GM12878 (cell line): ENCODE results near the gene SIAH2. TPM values are rescaled to one million over a fixed set of nuclear protein-coding genes. Genes with fewer than 3 reads are reported as not detected.
A peak's percentile ranks its signal among the peaks of the same experiment; 100 is the strongest.

Experiments
- ATAC-seq: fragments of 200-7000 bp; cut with Tn5 transposase; 3 replicates; pipeline ENCODE4 v1.9.1; 2020; ENCODE audit warnings: mild to moderate bottlenecking, moderate library complexity
- BruUV-seq: library from RNA; stranded (reverse); fragments of 400-500 nt; replicated peaks from 2 replicates; lab custom pipeline; 2021; lab: Mats Ljungman, UMichigan
- CTCF ChIA-PET: fragments of 300-600 bp; sonication (Branson Sonifier 250); formaldehyde crosslinking; extraction: SDS; loops from one replicate; lab custom pipeline; 2021; ENCODE audit warnings: inconsistent platforms; lab: Yijun Ruan, JAX
- POLR2A ChIA-PET: fragments of 350-600 bp; formaldehyde crosslinking; extraction: SDS; loops from one replicate; lab custom pipeline; 2021; ENCODE audit warnings: inconsistent platforms; lab: Charles Lee
- RAD21 ChIA-PET: fragments of 300-600 bp; sonication (Branson Sonifier 250); formaldehyde crosslinking; loops from one replicate; lab custom pipeline; 2023; ENCODE audit warnings: antibody characterized with exemption; ENCODE audit not compliant: unreplicated experiment; lab: Charles Lee
- SMC1A ChIA-PET: fragments of 300-600 bp; sonication (Branson Sonifier 250); formaldehyde crosslinking; loops from one replicate; lab custom pipeline; 2023; ENCODE audit not compliant: unreplicated experiment, uncharacterized antibody; lab: Charles Lee
- DNase-seq: peaks from one replicate; pipeline ENCODE4 v3.0.0-alpha.2; 2011; ENCODE audit warnings: low read depth, low spot score
- FAIRE-seq: peaks from 3 replicates; lab custom pipeline; 2011; peaks lifted over from hg19 to GRCh38; lab: Jason Lieb, UNC
- H2AFZ ChIP-seq: 2 replicates; pipeline ENCODE4 v1.6.0; 2011; ENCODE audit warnings: low read depth, low read length, control low read depth; ENCODE audit not compliant: control insufficient read depth
- H3K27ac ChIP-seq: 2 replicates; pipeline ENCODE4 v1.5.1; 2011; ENCODE audit warnings: control low read depth; ENCODE audit not compliant: control insufficient read depth, insufficient read depth
- H3K27me3 ChIP-seq, 2 experiments: replicated peaks in 1 of 2; 2 replicates each; pipeline versions ENCODE4 v1.6.0 to v1.6.1; 2011; ENCODE audit warnings: low read length in 1 of 2; ENCODE audit not compliant: control insufficient read depth in 2 of 2, insufficient read depth in 2 of 2
- H3K36me3 ChIP-seq, 2 experiments: 2 replicates each; pipeline ENCODE4 v1.5.1; 2011; ENCODE audit warnings: low read length in 1 of 2; ENCODE audit not compliant: control insufficient read depth in 2 of 2, insufficient read depth in 2 of 2
- H3K4me1 ChIP-seq: 2 replicates; pipeline ENCODE4 v1.6.1; 2011; ENCODE audit warnings: mild to moderate bottlenecking, low read length, moderate library complexity, mixed read lengths; ENCODE audit not compliant: control insufficient read depth, insufficient read depth
- H3K4me2 ChIP-seq: 2 replicates; pipeline ENCODE4 v1.6.0; 2011; ENCODE audit warnings: control low read depth; ENCODE audit not compliant: control insufficient read depth, insufficient read depth
- H3K4me3 ChIP-seq: fragments of 200-600 bp; sonication (generic); 2 replicates; pipeline ENCODE4 v1.5.1; 2016
- H3K79me2 ChIP-seq: 2 replicates; pipeline ENCODE4 v1.6.0; 2011; ENCODE audit warnings: low read length; ENCODE audit not compliant: control insufficient read depth, insufficient read depth
- H3K9ac ChIP-seq: 2 replicates; pipeline ENCODE4 v1.8.0; 2011; ENCODE audit warnings: low read length, control low read depth, mixed read lengths; ENCODE audit not compliant: control insufficient read depth, insufficient read depth
- H3K9me3 ChIP-seq: replicated peaks from 3 replicates; pipeline ENCODE4 v1.5.1; 2011; ENCODE audit warnings: mild to moderate bottlenecking, low read length; ENCODE audit not compliant: control insufficient read depth, insufficient read depth
- H4K20me1 ChIP-seq: 2 replicates; pipeline ENCODE4 v1.6.0; 2011; ENCODE audit not compliant: control insufficient read depth, insufficient read depth
- BHLHE40 ChIP-seq, 2 experiments: fragments of 450-650 bp in 1 of 2; IDR thresholded peaks; 2 replicates each; pipeline ENCODE4 v1.6.1; 2011 to 2017; ENCODE audit warnings: low read depth in 2 of 2, borderline replicate concordance in 1 of 2, improper control_type of control experiment in 1 of 2, low read length in 1 of 2, mild to moderate bottlenecking in 1 of 2
- EGR1 ChIP-seq, 2 experiments: IDR thresholded peaks; 1 replicate in 1 of 2; 2 replicates in 1 of 2; pipeline ENCODE4 v1.6.1; 2011 to 2012; ENCODE audit warnings: low read depth in 2 of 2, low read length in 2 of 2, borderline replicate concordance in 1 of 2, mild to moderate bottlenecking in 1 of 2, moderate library complexity in 1 of 2
- ELK1 ChIP-seq: IDR thresholded peaks from 2 replicates; pipeline ENCODE4 v1.6.1; 2012; ENCODE audit warnings: low read depth, low read length, improper control_type of control experiment
- ESRRA ChIP-seq: IDR thresholded peaks from 2 replicates; pipeline ENCODE4 v1.6.1; 2012; ENCODE audit warnings: mild to moderate bottlenecking, low read length, improper control_type of control experiment
- LARP7 ChIP-seq: fragments of 450-650 bp; IDR thresholded peaks from 2 replicates; pipeline ENCODE4 v1.6.1; 2017; ENCODE audit warnings: mild to moderate bottlenecking
- MEF2A ChIP-seq: IDR thresholded peaks from 2 replicates; pipeline ENCODE4 v1.6.1; 2011; ENCODE audit warnings: low read depth, mild to moderate bottlenecking, low read length, moderate library complexity; ENCODE audit not compliant: insufficient read depth
- NFIC ChIP-seq: IDR thresholded peaks from 2 replicates; pipeline ENCODE4 v1.6.1; 2012; ENCODE audit warnings: low read depth, mild to moderate bottlenecking, inconsistent platforms, low read length, moderate library complexity
- POLR2AphosphoS5 ChIP-seq: IDR thresholded peaks from 2 replicates; pipeline ENCODE4 v1.6.1; 2011; ENCODE audit warnings: mild to moderate bottlenecking, low read length, inconsistent platforms
- RCOR1 ChIP-seq: conservative IDR thresholded peaks from 2 replicates; pipeline ENCODE4 v1.6.1; 2012; ENCODE audit warnings: low read depth, low read length, improper control_type of control experiment
- SIX5 ChIP-seq: IDR thresholded peaks from 2 replicates; pipeline ENCODE4 v1.6.1; 2011; ENCODE audit warnings: mild to moderate bottlenecking, low read depth, low read length, moderate library complexity; ENCODE audit not compliant: severe bottlenecking
- ZNF384 ChIP-seq: IDR thresholded peaks from 2 replicates; pipeline ENCODE4 v1.6.1; 2012; ENCODE audit warnings: low read depth, mild to moderate bottlenecking, low read length, improper control_type of control experiment, borderline replicate concordance
- WGBS: methylation state at CpG from one replicate; pipeline ENCODE4 v1.1.6; 2016; ENCODE audit warnings: low lambda C conversion rate; ENCODE audit not compliant: insufficient replicate concordance, insufficient coverage; ENCODE audit errors: missing lambda C conversion rate; 5-methylcytosine and 5-hydroxymethylcytosine counted together
- in situ Hi-C: fragments of 300-500 bp; cut with MboI; formaldehyde crosslinking; loops from 9 replicates; pipeline ENCODE4 v1.14.3; 2018; ENCODE audit warnings: mixed read lengths
- intact Hi-C: fragments of 100-400 bp; cut with micrococcal nuclease; formaldehyde crosslinking; loops from one replicate; pipeline ENCODE4 v1.14.2; 2022; ENCODE audit not compliant: unreplicated experiment
- polyA plus RNA-seq, 11 experiments: library from polyadenylated mRNA; depleted of rRNA in 4 of 11; unstranded in 6 of 11; stranded (reverse) in 5 of 11; fragments of >200 nt; fragmentation: Nextera tagmentation in 4 of 11; fragmentation: Illumina TruSeq in 1 of 11; extraction: Ambion mirVana in 4 of 11; extraction: Trizol in 1 of 11; gene quantifications; 1 replicate in 1 of 11; 2 replicates in 10 of 11; pipeline versions ENCODE4 v1.2.1 to v1.2.3, GENCODE V29; 2011 to 2016; ENCODE audit warnings: inconsistent platforms in 2 of 11, missing spikeins in 2 of 11, low read depth in 1 of 11
- total RNA-seq, 4 experiments: library from RNA; depleted of rRNA in 3 of 4; stranded (reverse); fragments of >200 nt in 3 of 4; fragmentation: Illumina TruSeq in 1 of 4; extraction: Trizol in 1 of 4; gene quantifications; 2 replicates each; pipeline versions ENCODE4 v1.2.1 to v1.2.3, GENCODE V29; 2013 to 2021
- TF ChIP-seq, protein P1 (sequence below): fragments of 450-650 bp; IDR thresholded peaks from 2 replicates; pipeline ENCODE4 v1.6.1; 2017; ENCODE audit warnings: low read depth, mild to moderate bottlenecking, moderate library complexity
- TF ChIP-seq, protein P2 (sequence below): fragments of 450-650 bp; IDR thresholded peaks from 2 replicates; pipeline ENCODE4 v1.6.1; 2016; ENCODE audit warnings: mild to moderate bottlenecking
- TF ChIP-seq, protein P3 (sequence below): IDR thresholded peaks from 2 replicates; pipeline ENCODE4 v1.6.1; 2012; ENCODE audit warnings: low read depth, low read length, improper control_type of control experiment

Gene SIAH2
- total and polyA plus RNA-seq, 10 of the 15 experiments (the other 5 are each of a cell fraction or from before 2014, with no cell fraction given) = 3.3 to 51.5 (median 29.7) TPM

DNA sequence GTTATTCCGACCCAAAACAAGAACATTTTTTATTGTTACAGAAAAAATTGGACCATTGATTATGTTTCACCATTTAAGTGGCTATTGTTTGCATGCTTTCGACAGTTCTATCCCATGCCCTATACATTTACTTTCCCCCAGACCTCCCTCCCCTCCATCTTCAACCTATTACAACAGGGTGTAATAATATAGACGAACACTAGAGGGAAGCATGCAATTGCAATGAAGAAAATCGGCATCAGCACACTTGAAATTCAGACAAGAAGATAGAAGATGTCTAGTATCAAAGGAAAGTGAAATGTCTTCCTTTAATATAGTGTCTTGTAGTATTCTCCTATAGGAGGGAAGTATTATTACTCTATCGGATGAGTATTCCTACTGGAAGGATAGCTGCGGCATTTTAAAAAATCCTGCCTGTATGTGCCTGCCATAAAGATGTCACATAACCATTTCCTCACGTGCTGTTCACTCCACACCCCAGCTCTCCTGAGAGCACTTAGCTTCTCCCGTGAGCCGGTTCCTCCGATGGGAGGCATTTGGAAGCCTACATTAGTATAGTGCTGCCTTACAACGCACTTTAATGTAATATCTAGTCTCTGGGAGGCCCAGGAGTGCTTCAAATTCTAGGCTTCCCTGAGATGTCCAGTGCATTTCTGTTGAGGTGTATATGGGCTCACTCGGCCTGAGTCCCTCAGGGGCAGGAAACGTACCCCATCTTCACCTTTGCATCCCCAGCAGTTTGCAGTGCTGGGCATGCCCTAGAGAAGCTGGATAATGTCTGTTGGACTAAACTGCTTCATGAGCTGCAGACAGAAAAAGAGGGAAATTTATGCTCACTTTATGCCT, 41.5 kb downstream of the SIAH2 start (continued):
- TF ChIP-seq BHLHE40 (IDR thresholded peaks at IDR 0.05; ENCODE audit: borderline replicate concordance in 1 of 2, low read depth in 2 of 2, low read length in 1 of 2) = 0 out of 4 replicates have a peak, but pooled peaks of 1 of the 2 experiments have one; percentile 18

DNA sequence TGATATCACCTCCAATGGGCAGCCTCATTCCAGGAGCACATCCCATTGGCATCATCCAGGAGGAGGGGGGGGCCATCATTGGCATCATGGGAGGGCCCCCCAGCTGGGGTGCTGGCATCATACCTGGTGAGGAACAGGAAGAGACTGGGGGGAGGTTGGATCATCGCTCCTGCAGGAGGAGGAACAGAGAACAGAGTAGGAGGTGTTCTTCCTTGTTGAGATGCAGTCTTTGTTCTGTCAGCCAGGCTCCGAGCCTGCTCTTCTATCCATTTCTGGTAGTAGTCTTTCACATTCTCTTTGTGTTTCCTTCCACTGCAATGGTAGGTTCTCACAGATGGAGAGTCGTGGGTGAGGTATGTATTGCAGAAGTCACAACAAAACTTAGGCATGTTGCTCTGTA, 42.5 kb downstream of the SIAH2 start:
- ATAC-seq (no peak), DNase-seq (no peak), FAIRE-seq (no peak)
- Histone ChIP-seq H3K4me2 (no peak overlapping the region), H3K4me3 (no peak overlapping the region), H3K27me3 (no peaks in the 10 kb centered on the region), H3K36me3 (no peaks in the 10 kb centered on the region), H2AFZ (no peak overlapping the region), H3K79me2 (no peaks in the 10 kb centered on the region), H3K9me3 (no peaks in the 10 kb centered on the region), H3K4me1 (no peaks in the 10 kb centered on the region), H3K27ac (no peak overlapping the region), H4K20me1 (no peaks in the 10 kb centered on the region), H3K9ac (no peak overlapping the region)
- no peak for TF ChIP-seq ESRRA
- no peak for TF ChIP-seq ZNF384
- TF ChIP-seq NFIC = no peak
- no peak for TF ChIP-seq LARP7
- TF ChIP-seq, protein P1, sequence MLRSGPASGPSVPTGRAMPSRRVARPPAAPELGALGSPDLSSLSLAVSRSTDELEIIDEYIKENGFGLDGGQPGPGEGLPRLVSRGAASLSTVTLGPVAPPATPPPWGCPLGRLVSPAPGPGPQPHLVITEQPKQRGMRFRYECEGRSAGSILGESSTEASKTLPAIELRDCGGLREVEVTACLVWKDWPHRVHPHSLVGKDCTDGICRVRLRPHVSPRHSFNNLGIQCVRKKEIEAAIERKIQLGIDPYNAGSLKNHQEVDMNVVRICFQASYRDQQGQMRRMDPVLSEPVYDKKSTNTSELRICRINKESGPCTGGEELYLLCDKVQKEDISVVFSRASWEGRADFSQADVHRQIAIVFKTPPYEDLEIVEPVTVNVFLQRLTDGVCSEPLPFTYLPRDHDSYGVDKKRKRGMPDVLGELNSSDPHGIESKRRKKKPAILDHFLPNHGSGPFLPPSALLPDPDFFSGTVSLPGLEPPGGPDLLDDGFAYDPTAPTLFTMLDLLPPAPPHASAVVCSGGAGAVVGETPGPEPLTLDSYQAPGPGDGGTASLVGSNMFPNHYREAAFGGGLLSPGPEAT = no peak
- TF ChIP-seq, protein P2, sequence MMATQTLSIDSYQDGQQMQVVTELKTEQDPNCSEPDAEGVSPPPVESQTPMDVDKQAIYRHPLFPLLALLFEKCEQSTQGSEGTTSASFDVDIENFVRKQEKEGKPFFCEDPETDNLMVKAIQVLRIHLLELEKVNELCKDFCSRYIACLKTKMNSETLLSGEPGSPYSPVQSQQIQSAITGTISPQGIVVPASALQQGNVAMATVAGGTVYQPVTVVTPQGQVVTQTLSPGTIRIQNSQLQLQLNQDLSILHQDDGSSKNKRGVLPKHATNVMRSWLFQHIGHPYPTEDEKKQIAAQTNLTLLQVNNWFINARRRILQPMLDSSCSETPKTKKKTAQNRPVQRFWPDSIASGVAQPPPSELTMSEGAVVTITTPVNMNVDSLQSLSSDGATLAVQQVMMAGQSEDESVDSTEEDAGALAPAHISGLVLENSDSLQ = no peak
- no peak for TF ChIP-seq POLR2AphosphoS5
- TF ChIP-seq SIX5 = no peak
- no peak for TF ChIP-seq ELK1
- no peak for TF ChIP-seq MEF2A
- TF ChIP-seq EGR1 (IDR thresholded peaks at IDR 0.05; ENCODE audit: borderline replicate concordance in 1 of 2, low read depth in 2 of 2, low read length in 2 of 2) = no peak
- TF ChIP-seq RCOR1 = no peak
- TF ChIP-seq, protein P3, sequence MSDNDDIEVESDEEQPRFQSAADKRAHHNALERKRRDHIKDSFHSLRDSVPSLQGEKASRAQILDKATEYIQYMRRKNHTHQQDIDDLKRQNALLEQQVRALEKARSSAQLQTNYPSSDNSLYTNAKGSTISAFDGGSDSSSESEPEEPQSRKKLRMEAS = no peak
- ChIA-PET POLR2A (no interaction called here), SMC1A (interaction anchor here (0.8 to 6.3 kb wide), 14 partner anchors 11 to 425 kb away, joined by 3 to 68 read pairs (median 4); partner anchors contain the start of genes ERICH6 and SIAH2), CTCF (interaction anchor here (0.6 to 3.5 kb wide), 20 partner anchors 11 to 422 kb away, joined by 3 to 40 read pairs (median 6); no protein-coding TSS in a partner anchor), RAD21 (interaction anchor here (1.0 to 3.2 kb wide), 8 partner anchors 17 to 193 kb away, joined by 3 to 36 read pairs (median 14); partner anchors contain the start of genes ERICH6 and SIAH2)
- in situ Hi-C loops (loop anchor here (5.0 to 10.0 kb wide), 2 partner anchors 147 to 424 kb away; no protein-coding TSS in a partner anchor), intact Hi-C loops (loop anchor here (2.0 to 5.0 kb wide), 3 partner anchors 42 to 192 kb away; partner anchors contain the start of gene SIAH2)
- no TSS peak for BruUV-seq
- WGBS = 36% methylated on average over 3 of the region's 3 CpGs
